IMR-90 (cell line): ENCODE measurements around the gene FOXA2. TPM values are rescaled to one million over a fixed set of nuclear protein-coding genes. Genes with fewer than 3 reads are reported as not detected.

Experiments
- ATAC-seq: fragments of 200-7000 bp; cut with Tn5 transposase; 2 replicates; pipeline ENCODE4 v1.9.1; 2020; ENCODE audit warnings: low read depth, mild to moderate bottlenecking, moderate library complexity
- BruUV-seq: library from RNA; stranded (reverse); fragments of 400-500 nt; replicated peaks from 2 replicates; lab custom pipeline; 2021; lab: Mats Ljungman, UMichigan
- CTCF ChIA-PET: fragments of 300-600 bp; formaldehyde crosslinking; extraction: SDS; loops from one replicate; lab custom pipeline; 2021; ENCODE audit warnings: antibody characterized with exemption; lab: Yijun Ruan, JAX
- POLR2A ChIA-PET: fragments of 300-600 bp; sonication (Branson Sonifier 250); formaldehyde crosslinking; loops from one replicate; lab custom pipeline; 2022; ENCODE audit warnings: antibody characterized with exemption; ENCODE audit not compliant: unreplicated experiment; lab: Charles Lee
- DNase-seq: peaks from one replicate; pipeline ENCODE4 v3.0.0; 2013
- H2AFZ ChIP-seq: replicated peaks from 2 replicates; pipeline ENCODE3; 2013; ENCODE audit warnings: low read length, mild to moderate bottlenecking; ENCODE audit not compliant: poor library complexity
- H2AK5ac ChIP-seq: 2 replicates; pipeline ENCODE4 v1.6.1; 2013; ENCODE audit warnings: low read depth, low read length, inconsistent platforms
- H2AK9ac ChIP-seq: replicated peaks from 2 replicates; pipeline ENCODE3; 2013; ENCODE audit warnings: mild to moderate bottlenecking, low read depth, low read length, moderate library complexity; ENCODE audit not compliant: poor library complexity
- H2BK120ac ChIP-seq: 2 replicates; pipeline ENCODE4 v1.6.1; 2013; ENCODE audit warnings: low read depth, low read length, inconsistent platforms
- H2BK15ac ChIP-seq: 3 replicates; pipeline ENCODE4 v1.6.1; 2013; ENCODE audit warnings: low read depth, low read length, inconsistent platforms
- H2BK20ac ChIP-seq: 2 replicates; pipeline ENCODE4 v1.6.1; 2013; ENCODE audit warnings: low read depth, mild to moderate bottlenecking, inconsistent platforms, low read length, moderate library complexity
- H2BK5ac ChIP-seq: 2 replicates; pipeline ENCODE4 v1.6.1; 2013; ENCODE audit warnings: mild to moderate bottlenecking, low read depth, low read length, inconsistent platforms; ENCODE audit not compliant: poor library complexity, severe bottlenecking
- H3K14ac ChIP-seq: replicated peaks from 2 replicates; pipeline ENCODE4 v1.6.1; 2013; ENCODE audit warnings: low read depth, low read length, inconsistent platforms
- H3K18ac ChIP-seq: 2 replicates; pipeline ENCODE4 v1.6.1; 2013; ENCODE audit warnings: low read depth, low read length, control low read depth
- H3K23ac ChIP-seq: 2 replicates; pipeline ENCODE4 v1.6.1; 2013; ENCODE audit warnings: low read depth, low read length, inconsistent platforms
- H3K27ac ChIP-seq: 2 replicates; pipeline ENCODE4 v1.5.1; 2013; ENCODE audit warnings: mild to moderate bottlenecking, control low read depth, low read length; ENCODE audit not compliant: insufficient read depth
- H3K27me3 ChIP-seq: 2 replicates; pipeline ENCODE4 v1.6.1; 2013; ENCODE audit warnings: low read length; ENCODE audit not compliant: control insufficient read depth, insufficient read depth
- H3K36me3 ChIP-seq: 2 replicates; pipeline ENCODE4 v1.6.1; 2013; ENCODE audit warnings: low read length, mixed read lengths; ENCODE audit not compliant: control insufficient read depth, insufficient read depth
- H3K4ac ChIP-seq: 2 replicates; pipeline ENCODE4 v1.6.1; 2013; ENCODE audit warnings: low read depth, low read length, inconsistent platforms
- H3K4me1 ChIP-seq: 2 replicates; pipeline ENCODE4 v1.6.1; 2013; ENCODE audit warnings: low read length, mixed read lengths; ENCODE audit not compliant: control insufficient read depth, insufficient read depth
- H3K4me2 ChIP-seq: 2 replicates; pipeline ENCODE4 v1.6.1; 2013; ENCODE audit warnings: low read depth, mild to moderate bottlenecking, control low read depth, low read length, moderate library complexity
- H3K4me3 ChIP-seq: 2 replicates; pipeline ENCODE4 v1.5.1; 2013; ENCODE audit warnings: low read depth, mild to moderate bottlenecking, control low read depth, low read length, moderate library complexity; ENCODE audit not compliant: insufficient read depth
- H3K56ac ChIP-seq: 2 replicates; pipeline ENCODE4 v1.6.1; 2013; ENCODE audit warnings: low read length, inconsistent platforms; ENCODE audit not compliant: insufficient read depth; ENCODE audit errors: extremely low read depth
- H3K79me1 ChIP-seq, 2 experiments: 2 replicates each; pipeline ENCODE4 v1.6.1; 2013; ENCODE audit warnings: low read length in 2 of 2, inconsistent platforms in 1 of 2, low read depth in 1 of 2
- H3K9ac ChIP-seq: 2 replicates; pipeline ENCODE4 v1.6.1; 2013; ENCODE audit warnings: low read depth, low read length, control low read depth
- H3K9me1 ChIP-seq: 2 replicates; pipeline ENCODE4 v1.6.1; 2013; ENCODE audit warnings: low read length, inconsistent platforms; ENCODE audit not compliant: insufficient read depth
- H3K9me3 ChIP-seq: 2 replicates; pipeline ENCODE4 v1.6.1; 2013; ENCODE audit warnings: low read length; ENCODE audit not compliant: control insufficient read depth, insufficient read depth
- H4K20me1 ChIP-seq: 2 replicates; pipeline ENCODE4 v1.6.1; 2013; ENCODE audit warnings: low read length, inconsistent platforms; ENCODE audit not compliant: insufficient read depth
- H4K5ac ChIP-seq: 2 replicates; pipeline ENCODE4 v1.6.1; 2013; ENCODE audit warnings: mild to moderate bottlenecking, low read depth, low read length, control low read depth
- H4K8ac ChIP-seq, 2 experiments: 2 replicates each; pipeline ENCODE4 v1.6.1; 2013; ENCODE audit warnings: low read depth in 2 of 2, low read length in 2 of 2, control low read depth in 1 of 2, inconsistent platforms in 1 of 2
- H4K91ac ChIP-seq: 2 replicates; pipeline ENCODE4 v1.6.1; 2013; ENCODE audit warnings: low read depth, low read length, inconsistent platforms; ENCODE audit not compliant: insufficient read depth
- BHLHE40 ChIP-seq: fragments of 150-350 bp; IDR thresholded peaks from 2 replicates; pipeline ENCODE4 v1.6.1; 2016; ENCODE audit warnings: mild to moderate bottlenecking, low read depth, low read length
- FOS ChIP-seq: fragments of 150-350 bp; IDR thresholded peaks from 2 replicates; pipeline ENCODE4 v1.6.1; 2016; ENCODE audit warnings: low read depth, low read length
- RCOR1 ChIP-seq: IDR thresholded peaks from 2 replicates; pipeline ENCODE4 v1.6.1; 2012; ENCODE audit warnings: mild to moderate bottlenecking, low read length, improper control_type of control experiment; ENCODE audit not compliant: insufficient replicate concordance
- WGBS, 2 experiments: methylation state at CpG; one replicate each; pipeline versions ENCODE4 v1.1.5 to v1.1.7; 2013; ENCODE audit warnings: missing lambda C conversion rate in 2 of 2; ENCODE audit not compliant: insufficient read length in 1 of 2; ENCODE audit errors: extremely low coverage in 2 of 2; 5-methylcytosine and 5-hydroxymethylcytosine counted together
- dilution Hi-C: fragments of 300-500 bp; cut with HindIII; formaldehyde crosslinking; loops from one replicate; pipeline ENCODE4 v1.14.3; 2018; ENCODE audit warnings: low sequenced_read_pairs; ENCODE audit not compliant: unreplicated experiment
- in situ Hi-C: fragments of 300-500 bp; cut with MboI; formaldehyde crosslinking; loops from 3 replicates; pipeline ENCODE4 v1.14.3; 2019; ENCODE audit warnings: low sequenced_read_pairs, inconsistent platforms, mixed read lengths
- intact Hi-C: fragments of 100-400 bp; cut with micrococcal nuclease; formaldehyde crosslinking; loops from 2 replicates; pipeline ENCODE4 v1.10.0; 2022
- polyA plus RNA-seq, 3 experiments: library from polyadenylated mRNA; depleted of rRNA; stranded (reverse); fragments of >200 nt; gene quantifications; 2 replicates each; pipeline ENCODE4 v1.2.3, GENCODE V29; 2012; ENCODE audit warnings: low replicate concordance in 1 of 3
- total RNA-seq: library from RNA; depleted of rRNA; stranded (reverse); fragments of >200 nt; gene quantifications from 2 replicates; pipeline ENCODE4 v1.2.3, GENCODE V29; 2012
- TF ChIP-seq, protein P1 (sequence below): fragments of 150-350 bp; IDR thresholded peaks from 2 replicates; pipeline ENCODE4 v1.6.1; 2016; ENCODE audit warnings: low read depth, mild to moderate bottlenecking, low read length, moderate library complexity, borderline replicate concordance

FOXA2 gene
- total and polyA plus RNA-seq, 2 of the 4 experiments (the other 2 are of a cell fraction) = not detected

DNA sequence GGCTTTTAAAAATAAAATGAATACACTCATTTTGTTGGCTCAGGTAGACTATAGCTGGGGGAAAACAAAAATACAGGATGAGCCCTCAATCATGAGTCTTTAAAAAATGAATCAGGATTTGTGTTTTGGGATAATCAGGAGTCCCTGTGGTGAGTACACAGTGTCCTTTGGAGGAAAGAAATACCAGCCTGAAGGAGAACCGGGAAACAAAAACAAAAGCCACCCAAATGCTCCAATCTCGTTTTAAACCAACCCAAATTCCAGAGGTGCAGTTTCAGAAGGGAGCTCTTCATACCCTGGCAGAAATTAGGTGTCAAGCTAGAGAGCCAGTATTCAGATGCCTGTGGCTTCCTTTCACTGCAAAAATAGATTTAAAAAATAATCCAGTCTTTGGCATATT lies 23.3 kb upstream of the FOXA2 start:
- CTCF ChIA-PET = interaction anchor here (0.9 kb wide), 1 partner anchor 17 kb away, joined by 3 read pairs; no protein-coding TSS in a partner anchor
- no peaks in the 10 kb centered on the region for H3K4me1 ChIP-seq

More for the DNA sequence above, 23.3 kb upstream of the FOXA2 start:
- POLR2A ChIA-PET = no interaction called here
- no peak overlapping the region for H2BK5ac ChIP-seq
- no peak overlapping the region for H4K5ac ChIP-seq
- no peak overlapping the region for H3K23ac ChIP-seq
- no peak overlapping the region for H3K4ac ChIP-seq
- H3K18ac ChIP-seq = no peak overlapping the region
- no peaks in the 10 kb centered on the region for H3K9me3 ChIP-seq
- H3K56ac ChIP-seq = no peak overlapping the region
- no peak overlapping the region for H2BK120ac ChIP-seq
- dilution Hi-C loops = no loop called here
- H2BK15ac ChIP-seq = no peak overlapping the region
- WGBS, 2 experiments = no CpG with 5 or more reads among the region's 2 CpGs
- H3K9me1 ChIP-seq = no peaks in the 10 kb centered on the region
- ATAC-seq (no peak), DNase-seq (no peak)
- H3K36me3 ChIP-seq = no peaks in the 10 kb centered on the region
- H3K79me1 ChIP-seq = no peaks in the 10 kb centered on the region
- no peak overlapping the region for H3K27ac ChIP-seq
- H2AK9ac ChIP-seq = no peak overlapping the region
- H2BK20ac ChIP-seq = no peak overlapping the region
- H3K4me2 ChIP-seq = no peak overlapping the region
- H2AK5ac ChIP-seq = no peak overlapping the region
- no peaks in the 10 kb centered on the region for H4K20me1 ChIP-seq
- intact Hi-C loops = no loop called here
- no peak overlapping the region for H3K9ac ChIP-seq
- H3K14ac ChIP-seq = no peak overlapping the region
- no TSS peak for BruUV-seq
- H4K91ac ChIP-seq = no peak overlapping the region
- H2AFZ ChIP-seq = no peak overlapping the region
- no peak for TF ChIP-seq RCOR1
- TF ChIP-seq, protein P1, sequence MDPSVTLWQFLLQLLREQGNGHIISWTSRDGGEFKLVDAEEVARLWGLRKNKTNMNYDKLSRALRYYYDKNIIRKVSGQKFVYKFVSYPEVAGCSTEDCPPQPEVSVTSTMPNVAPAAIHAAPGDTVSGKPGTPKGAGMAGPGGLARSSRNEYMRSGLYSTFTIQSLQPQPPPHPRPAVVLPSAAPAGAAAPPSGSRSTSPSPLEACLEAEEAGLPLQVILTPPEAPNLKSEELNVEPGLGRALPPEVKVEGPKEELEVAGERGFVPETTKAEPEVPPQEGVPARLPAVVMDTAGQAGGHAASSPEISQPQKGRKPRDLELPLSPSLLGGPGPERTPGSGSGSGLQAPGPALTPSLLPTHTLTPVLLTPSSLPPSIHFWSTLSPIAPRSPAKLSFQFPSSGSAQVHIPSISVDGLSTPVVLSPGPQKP = no peak
- TF ChIP-seq BHLHE40 = no peak
- no peak for TF ChIP-seq FOS
- H3K27me3 ChIP-seq = no peaks in the 10 kb centered on the region
- H3K4me3 ChIP-seq = no peak overlapping the region
- in situ Hi-C loops = no loop called here
- H4K8ac ChIP-seq = no peak overlapping the region
